ENCODE data around the gene FAM193A.
A peak's percentile ranks its signal among the peaks of the same experiment; 100 is the strongest.

Gene FAM193A

GRCh38 chr4:2662598-2662997, 126.2 kb downstream of the FAM193A start:
- no peak for TF ChIP-seq YY1 (IDR thresholded peaks at IDR 0.05; ENCODE audit: low read depth)
- no peak for TF ChIP-seq CREB1 (IDR thresholded peaks at IDR 0.05; ENCODE audit: low read depth)
- TF ChIP-seq, protein P1, sequence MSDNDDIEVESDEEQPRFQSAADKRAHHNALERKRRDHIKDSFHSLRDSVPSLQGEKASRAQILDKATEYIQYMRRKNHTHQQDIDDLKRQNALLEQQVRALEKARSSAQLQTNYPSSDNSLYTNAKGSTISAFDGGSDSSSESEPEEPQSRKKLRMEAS (IDR thresholded peaks at IDR 0.05): no peak
- TF ChIP-seq EGR1 (IDR thresholded peaks at IDR 0.05): no peak

- TF ChIP-seq CEBPB (IDR thresholded peaks at IDR 0.05) (peak; percentile 93), TAF1 (IDR thresholded peaks at IDR 0.05; ENCODE audit: low read depth) (no peak)
Measured at GRCh38 chr4:2663275-2663674, 126.8 kb downstream of the FAM193A start.

- no peak for TF ChIP-seq REST (IDR thresholded peaks at IDR 0.05; ENCODE audit: low read depth)
- no peak for TF ChIP-seq TEAD4 (IDR thresholded peaks at IDR 0.05)
- no peak for TF ChIP-seq EP300 (IDR thresholded peaks at IDR 0.05; ENCODE audit: borderline replicate concordance)
- TF ChIP-seq, protein P1 (IDR thresholded peaks at IDR 0.05): no peak
- TF ChIP-seq FOXM1 (IDR thresholded peaks at IDR 0.05; ENCODE audit: borderline replicate concordance, low read depth): no peak
- TF ChIP-seq ZBTB7A (IDR thresholded peaks at IDR 0.05; ENCODE audit: low read depth): no peak
- TF ChIP-seq CEBPB (IDR thresholded peaks at IDR 0.05): no peak
- no peak for TF ChIP-seq TCF12 (IDR thresholded peaks at IDR 0.05; ENCODE audit: low read depth)
- TF ChIP-seq EGR1 (IDR thresholded peaks at IDR 0.05): no peak
- no peak for TF ChIP-seq NFIC (IDR thresholded peaks at IDR 0.05)
- no peak for TF ChIP-seq CREB1 (IDR thresholded peaks at IDR 0.05; ENCODE audit: low read depth)
- TF ChIP-seq TAF1 (IDR thresholded peaks at IDR 0.05; ENCODE audit: low read depth): no peak
- TF ChIP-seq YY1 (IDR thresholded peaks at IDR 0.05; ENCODE audit: low read depth): no peak
- TF ChIP-seq, protein P2, sequence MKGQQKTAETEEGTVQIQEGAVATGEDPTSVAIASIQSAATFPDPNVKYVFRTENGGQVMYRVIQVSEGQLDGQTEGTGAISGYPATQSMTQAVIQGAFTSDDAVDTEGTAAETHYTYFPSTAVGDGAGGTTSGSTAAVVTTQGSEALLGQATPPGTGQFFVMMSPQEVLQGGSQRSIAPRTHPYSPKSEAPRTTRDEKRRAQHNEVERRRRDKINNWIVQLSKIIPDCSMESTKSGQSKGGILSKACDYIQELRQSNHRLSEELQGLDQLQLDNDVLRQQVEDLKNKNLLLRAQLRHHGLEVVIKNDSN (IDR thresholded peaks at IDR 0.05): no peak
- TF ChIP-seq RAD21 (IDR thresholded peaks at IDR 0.05; ENCODE audit: low read depth): no peak
Measured at GRCh38 chr4:2666722-2667247, 130.3 kb downstream of the FAM193A start.

DNA sequence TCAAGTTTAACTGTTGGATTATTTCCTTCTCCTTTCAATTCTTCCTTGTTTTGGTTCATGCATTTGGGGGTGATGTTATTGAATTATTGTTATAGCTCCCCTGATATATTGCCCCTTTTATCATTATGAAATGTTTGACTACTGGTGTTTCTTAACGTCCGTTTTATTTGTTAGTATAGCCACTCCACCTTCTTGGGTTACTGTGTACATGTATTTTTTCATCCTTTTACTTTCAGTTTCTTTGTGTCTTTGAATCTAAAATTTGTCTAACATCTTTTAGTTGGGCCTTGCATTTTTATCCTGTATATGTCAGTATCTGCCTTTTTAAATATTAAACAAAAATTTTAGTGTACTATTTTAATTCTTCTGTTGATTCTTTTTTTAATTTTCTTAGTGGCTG, 131.0 kb downstream of the FAM193A start:
- TF ChIP-seq TAF1 (IDR thresholded peaks at IDR 0.05; ENCODE audit: low read depth) (no peak), TEAD4 (IDR thresholded peaks at IDR 0.05) (no peak), RAD21 (IDR thresholded peaks at IDR 0.05; ENCODE audit: low read depth) (no peak), FOXM1 (IDR thresholded peaks at IDR 0.05; ENCODE audit: borderline replicate concordance, low read depth) (no peak), CEBPB (IDR thresholded peaks at IDR 0.05) (no peak), CREB1 (IDR thresholded peaks at IDR 0.05; ENCODE audit: low read depth) (no peak), EGR1 (IDR thresholded peaks at IDR 0.05) (no peak)

DNA sequence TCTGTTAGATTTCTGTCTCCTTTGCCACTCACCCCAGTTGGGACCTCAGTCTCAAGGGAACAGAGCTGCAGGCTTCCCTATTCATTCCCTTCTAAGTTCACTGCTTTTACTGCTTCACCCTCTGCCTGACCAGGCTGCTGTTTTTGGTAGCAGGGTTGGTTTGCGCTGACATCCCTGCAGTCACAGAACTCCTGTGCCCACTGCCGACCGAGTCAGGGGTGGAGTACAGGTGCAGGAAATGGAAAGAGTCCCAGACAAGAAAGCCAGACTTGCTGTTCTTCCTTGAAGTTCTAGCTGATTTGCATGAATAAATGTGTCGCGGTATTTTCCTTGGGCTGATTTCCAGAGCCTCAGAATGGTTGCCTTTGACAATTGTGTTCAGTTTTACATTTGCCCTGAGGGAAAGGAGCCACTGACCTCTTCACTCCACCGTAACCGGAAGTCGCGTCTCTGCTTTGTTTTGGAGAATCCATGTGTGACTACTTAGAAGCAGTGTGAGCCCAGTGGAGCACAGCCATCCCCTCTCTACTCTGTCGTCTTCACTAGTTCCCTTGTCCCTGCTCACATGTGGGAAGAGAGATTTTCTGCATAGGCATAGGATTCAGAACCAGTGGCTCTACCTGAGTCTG, 134.9 kb downstream of the FAM193A start:
- peak; percentile 56 for TF ChIP-seq NFIC (IDR thresholded peaks at IDR 0.05)
- TF ChIP-seq, protein P1 (IDR thresholded peaks at IDR 0.05): peak; percentile 65
- TF ChIP-seq TEAD4 (IDR thresholded peaks at IDR 0.05): peak; percentile 46
- TF ChIP-seq YY1 (IDR thresholded peaks at IDR 0.05; ENCODE audit: low read depth): 0 out of 2 replicates have a peak, but pooled peaks have one; percentile 18
- peak; percentile 73; the same call in 1 of the 2 replicates for TF ChIP-seq EP300 (IDR thresholded peaks at IDR 0.05; ENCODE audit: borderline replicate concordance)
- TF ChIP-seq EGR1 (IDR thresholded peaks at IDR 0.05): no peak
- TF ChIP-seq REST (IDR thresholded peaks at IDR 0.05; ENCODE audit: low read depth): no peak

DNA sequence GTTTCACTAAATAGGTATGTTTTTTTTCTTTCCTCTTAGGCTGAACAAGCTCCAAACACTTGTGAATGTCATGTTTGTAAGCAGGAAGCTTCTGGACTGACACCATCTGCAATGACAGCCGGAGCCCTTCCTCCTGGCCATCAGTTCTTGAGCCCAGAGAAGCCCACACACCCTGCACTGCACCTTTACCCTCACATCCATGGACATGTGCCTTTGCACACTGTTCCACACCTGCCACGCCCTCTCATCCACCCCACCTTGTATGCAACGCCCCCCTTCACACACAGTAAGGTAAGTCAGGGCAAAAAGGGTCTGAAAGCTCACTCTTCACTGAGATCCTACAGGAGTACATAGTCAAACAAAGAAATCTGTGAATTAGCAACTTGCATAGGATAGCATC, 135.6 kb downstream of the FAM193A start:
- TF ChIP-seq YY1 (IDR thresholded peaks at IDR 0.05; ENCODE audit: low read depth) (no peak), TCF12 (IDR thresholded peaks at IDR 0.05; ENCODE audit: low read depth) (no peak), FOXM1 (IDR thresholded peaks at IDR 0.05; ENCODE audit: borderline replicate concordance, low read depth) (no peak), EP300 (IDR thresholded peaks at IDR 0.05; ENCODE audit: borderline replicate concordance) (no peak), ZBTB7A (IDR thresholded peaks at IDR 0.05; ENCODE audit: low read depth) (no peak), RAD21 (IDR thresholded peaks at IDR 0.05; ENCODE audit: low read depth) (no peak)

DNA sequence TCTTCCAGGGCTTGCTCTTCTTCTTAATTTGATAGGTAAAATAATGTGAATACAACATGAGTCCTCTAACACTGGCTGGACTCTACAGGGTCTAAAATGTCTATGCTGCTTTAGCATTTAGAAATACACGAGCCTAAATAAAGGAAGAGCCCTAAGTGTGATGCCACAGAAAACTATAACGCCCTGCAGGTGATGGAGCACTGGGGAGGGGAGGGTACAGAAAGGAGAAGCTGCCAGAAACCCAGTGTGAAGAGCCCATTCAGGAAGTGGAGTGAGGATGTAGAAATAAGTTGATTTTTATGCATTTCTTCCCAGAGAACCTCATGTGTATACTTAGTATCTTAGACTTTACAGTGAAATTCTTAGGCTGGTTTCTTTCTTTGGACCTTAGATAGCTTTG, 136.3 kb downstream of the FAM193A start:
- TF ChIP-seq EP300 (IDR thresholded peaks at IDR 0.05; ENCODE audit: borderline replicate concordance): no peak

Data from Ishikawa (cell line).